ENCODE results near the gene ARHGAP15.
"Not testable (repeated sequence)": the region's sequence is repeated elsewhere in the genome, so short reads cannot be mapped to it uniquely, and the experiment has no call there.

The ARHGAP15 gene

GRCh38 chr2:143128681-143129580 lies at the start of gene ARHGAP15:
Gene ARHGAP15 (plus strand): TSS chr2:143129419.
- peak; percentile 41 to 55 for DNase-seq (ENCODE audit: low read depth in 2 of 2)

GRCh38 chr2:143081616-143082015 lies 47.6 kb upstream of the ARHGAP15 start:
- DNase-seq (ENCODE audit: low read depth in 2 of 2), result no peak

GRCh38 chr2:143083636-143084035 lies 45.6 kb upstream of the ARHGAP15 start:
- no peak for DNase-seq (ENCODE audit: low read depth in 2 of 2)

GRCh38 chr2:143084462-143084861 lies 44.8 kb upstream of the ARHGAP15 start:
- no peak for DNase-seq (ENCODE audit: low read depth in 2 of 2)

- DNase-seq (ENCODE audit: low read depth in 2 of 2), result no peak
These were observed 44.0 kb upstream of the ARHGAP15 start for GRCh38 chr2:143085125-143085784.

- no peak for DNase-seq (ENCODE audit: low read depth in 2 of 2)
These were observed 42.2 kb upstream of the ARHGAP15 start for GRCh38 chr2:143087033-143087432.

GRCh38 chr2:143088388-143088787 lies 40.8 kb upstream of the ARHGAP15 start:
- DNase-seq (ENCODE audit: low read depth in 2 of 2), result no peak

- not testable (repeated sequence) for DNase-seq (ENCODE audit: low read depth in 2 of 2)
These were observed 39.7 kb upstream of the ARHGAP15 start for GRCh38 chr2:143089520-143089919.

- peak; percentile 33 to 57 for DNase-seq (ENCODE audit: low read depth in 2 of 2)
These were observed 18.3 kb upstream of the ARHGAP15 start for GRCh38 chr2:143110758-143111428.

- DNase-seq (ENCODE audit: low read depth in 2 of 2), result no peak
These were observed 12.0 kb upstream of the ARHGAP15 start for GRCh38 chr2:143117225-143117624.

- no peak for DNase-seq (ENCODE audit: low read depth in 2 of 2)
These were observed 8.1 kb upstream of the ARHGAP15 start for GRCh38 chr2:143121079-143121478.

GRCh38 chr2:143121957-143122356 lies 7.3 kb upstream of the ARHGAP15 start:
- no peak for DNase-seq (ENCODE audit: low read depth in 2 of 2)

- DNase-seq (ENCODE audit: low read depth in 2 of 2), result no peak
These were observed 5.3 kb upstream of the ARHGAP15 start for GRCh38 chr2:143123911-143124310.

GRCh38 chr2:143124445-143124844 lies 4.8 kb upstream of the ARHGAP15 start:
- no peak for DNase-seq (ENCODE audit: low read depth in 2 of 2)

GRCh38 chr2:143125717-143126116 lies 3.5 kb upstream of the ARHGAP15 start:
- no peak for DNase-seq (ENCODE audit: low read depth in 2 of 2)

GRCh38 chr2:143132355-143132754 lies 3.1 kb downstream of the ARHGAP15 start:
- DNase-seq (ENCODE audit: low read depth in 2 of 2), result peak in 1 of 2 experiments; percentile 20

GRCh38 chr2:143133783-143134182 lies 4.6 kb downstream of the ARHGAP15 start:
- no peak for DNase-seq (ENCODE audit: low read depth in 2 of 2)

- no peak for DNase-seq (ENCODE audit: low read depth in 2 of 2)
These were observed 9.1 kb downstream of the ARHGAP15 start for GRCh38 chr2:143138292-143138691.

- no peak for DNase-seq (ENCODE audit: low read depth in 2 of 2)
These were observed 10.7 kb downstream of the ARHGAP15 start for GRCh38 chr2:143139835-143140393.

- DNase-seq (ENCODE audit: low read depth in 2 of 2), result no peak
These were observed 11.8 kb downstream of the ARHGAP15 start for GRCh38 chr2:143140864-143141661.

GRCh38 chr2:143142598-143142997 lies 13.4 kb downstream of the ARHGAP15 start:
- DNase-seq (ENCODE audit: low read depth in 2 of 2), result no peak
